ENCODE results near the gene HS1BP3. TPM values are rescaled to one million over a fixed set of nuclear protein-coding genes. Genes with fewer than 3 reads are reported as not detected.

Gene HS1BP3
- total and polyA plus RNA-seq, 9 of the 15 experiments (the other 6 are each of a cell fraction or from before 2014, with no cell fraction given): 0.41 to 8.3 (median 5.9) TPM

GRCh38 chr2:20595439-20596192 lies 55.3 kb downstream of the HS1BP3 start (continued):
- TF ChIP-seq HDGF (IDR thresholded peaks at IDR 0.05): no peak
- TF ChIP-seq PBX2 (CRISPR knock-in tag; IDR thresholded peaks at IDR 0.05; ENCODE audit: low read depth): no peak
- TF ChIP-seq PBX2 (tag; conservative IDR thresholded peaks at IDR 0.05; ENCODE audit: low read depth): 0 out of 2 replicates have a peak, but pooled peaks have one; percentile 6
- TF ChIP-seq CEBPZ (IDR thresholded peaks at IDR 0.05; ENCODE audit: borderline replicate concordance, low read depth, low read length): no peak
- no peak for TF ChIP-seq HNRNPL (IDR thresholded peaks at IDR 0.05; ENCODE audit: low read depth, low read length)
- no peak for TF ChIP-seq ZNF57 (CRISPR knock-in tag; IDR thresholded peaks at IDR 0.05)
- TF ChIP-seq ETS1 (conservative IDR thresholded peaks at IDR 0.05; ENCODE audit: control insufficient read depth, low read depth, low read length): no peak
- no peak for TF ChIP-seq ZNF347 (CRISPR knock-in tag; IDR thresholded peaks at IDR 0.05; ENCODE audit: low read depth)
- TF ChIP-seq ETV5 (CRISPR knock-in tag; IDR thresholded peaks at IDR 0.05; ENCODE audit: low read depth): peak; percentile 67
- 0 out of 4 replicates have a peak, but pooled peaks of 1 of the 2 experiments have one; percentile 47 for TF ChIP-seq MAZ (CRISPR knock-in tag; conservative IDR thresholded peaks at IDR 0.05 in 1 of 2, IDR thresholded peaks at IDR 0.05 in 1 of 2)
- no peak for TF ChIP-seq ZHX1 (conservative IDR thresholded peaks at IDR 0.05; ENCODE audit: low read length)
- TF ChIP-seq CXXC5 (CRISPR knock-in tag; IDR thresholded peaks at IDR 0.05): peak; percentile 41; the same call in 1 of the 2 replicates
- 0 out of 2 replicates have a peak, but pooled peaks have one; percentile 22 for TF ChIP-seq ZNF511 (CRISPR knock-in tag; IDR thresholded peaks at IDR 0.05)
- no peak for TF ChIP-seq MTF1 (CRISPR knock-in tag; IDR thresholded peaks at IDR 0.05; ENCODE audit: borderline replicate concordance)
- 0 out of 2 replicates have a peak, but pooled peaks have one; percentile 25 for TF ChIP-seq ZNF143 (CRISPR knock-in tag; IDR thresholded peaks at IDR 0.05)
- TF ChIP-seq CCAR2 (IDR thresholded peaks at IDR 0.05; ENCODE audit: low read depth, low read length): no peak
